ENCODE measurements around the gene ZNF573.

DNA sequence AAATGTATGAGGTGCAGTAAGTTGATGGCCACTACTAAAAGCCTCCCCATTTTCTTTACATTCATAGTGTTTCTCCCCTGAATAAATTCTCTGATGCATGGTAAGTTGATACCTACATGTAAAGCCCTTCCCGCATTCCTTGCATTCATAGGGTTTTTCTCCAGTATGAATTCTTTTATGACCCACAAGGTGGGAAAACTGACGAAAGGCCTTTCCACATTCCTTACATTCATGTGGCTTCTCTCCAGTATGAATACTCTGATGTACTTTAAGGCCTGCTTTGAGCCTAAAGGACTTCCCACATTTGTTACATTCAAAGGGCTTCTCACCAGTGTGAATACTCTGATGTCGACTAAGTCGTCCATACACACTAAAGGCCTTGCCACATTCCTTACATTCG, 80.3 kb downstream of the ZNF573 start:
- TF ChIP-seq POLR2A (IDR thresholded peaks at IDR 0.05; ENCODE audit: low read depth) (no peak), CTCF (IDR thresholded peaks at IDR 0.05) (no peak)
